GM19468 (cell line): ENCODE measurements around the gene CALCOCO2.
A peak's percentile ranks its signal among the peaks of the same experiment; 100 is the strongest.
"Not testable (repeated sequence)": the region's sequence is repeated elsewhere in the genome, so short reads cannot be mapped to it uniquely, and the experiment has no call there.

ENCODE experiments used
- ATAC-seq: cut with Tn5 transposase; IDR thresholded peaks from one replicate; pipeline ENCODE4 v1.9.1; 2021; ENCODE audit warnings: mild to moderate bottlenecking, moderate library complexity, moderate number of reproducible peaks; ENCODE audit not compliant: unreplicated experiment; ENCODE audit errors: extremely low read depth

The CALCOCO2 gene

DNA sequence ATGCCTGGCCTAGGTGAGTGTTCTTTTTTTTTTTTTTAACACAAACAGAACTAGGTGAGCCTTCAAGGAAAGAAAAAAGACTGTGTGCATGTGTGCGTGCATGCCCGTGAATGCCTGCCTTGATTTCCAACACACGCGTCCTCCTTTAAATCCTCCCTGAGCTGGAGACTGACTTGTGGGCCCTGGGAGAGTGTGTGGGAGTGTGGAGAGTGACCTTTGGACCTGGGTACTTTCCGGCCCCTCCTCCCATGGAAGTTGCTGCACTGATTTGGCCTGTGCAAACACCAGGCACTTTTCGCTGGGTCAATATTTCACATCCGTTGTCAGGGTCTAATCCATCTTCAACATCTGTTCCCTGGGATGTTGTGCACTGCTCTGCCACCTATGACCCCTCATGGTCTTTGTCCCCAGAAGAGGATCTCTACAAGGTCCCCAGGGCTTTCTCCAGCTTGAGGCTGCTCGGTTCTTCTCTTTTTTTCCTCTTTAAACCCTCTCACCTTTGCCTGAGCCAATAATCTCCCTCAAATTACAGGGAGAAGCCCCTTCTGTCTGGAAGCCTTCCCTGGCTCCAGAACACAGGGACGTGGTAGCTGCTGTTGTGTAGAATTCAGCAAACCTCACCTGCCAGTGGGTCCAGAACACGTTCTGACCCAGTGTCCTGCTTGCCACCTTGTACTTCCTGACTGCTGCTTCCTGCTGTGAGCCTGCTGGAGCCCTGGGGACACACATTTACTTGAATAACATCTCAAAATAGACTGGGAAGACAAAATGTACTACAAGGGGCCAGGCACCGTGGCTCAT lies 40.9 kb downstream of the CALCOCO2 start:
- no peak for ATAC-seq

DNA sequence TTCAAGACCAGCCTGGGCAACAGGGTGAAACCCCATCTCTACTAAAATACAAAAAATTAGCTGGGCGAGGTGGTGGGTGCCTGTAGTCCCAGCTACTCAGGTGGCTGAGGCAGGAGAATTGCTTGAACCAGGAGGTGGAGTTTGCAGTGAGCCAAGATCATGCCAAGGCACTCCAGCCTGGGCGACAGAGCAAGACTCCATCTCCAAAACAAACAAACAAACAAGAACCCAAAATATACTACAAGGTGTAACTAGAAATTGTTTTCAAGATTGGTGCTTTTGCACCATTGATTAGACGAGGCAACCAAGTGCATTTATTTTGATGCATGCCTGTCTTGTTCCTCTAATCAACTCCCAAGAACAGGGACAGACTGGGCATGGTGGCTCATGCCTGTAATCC lies 41.6 kb downstream of the CALCOCO2 start:
- ATAC-seq: not testable (repeated sequence)

DNA sequence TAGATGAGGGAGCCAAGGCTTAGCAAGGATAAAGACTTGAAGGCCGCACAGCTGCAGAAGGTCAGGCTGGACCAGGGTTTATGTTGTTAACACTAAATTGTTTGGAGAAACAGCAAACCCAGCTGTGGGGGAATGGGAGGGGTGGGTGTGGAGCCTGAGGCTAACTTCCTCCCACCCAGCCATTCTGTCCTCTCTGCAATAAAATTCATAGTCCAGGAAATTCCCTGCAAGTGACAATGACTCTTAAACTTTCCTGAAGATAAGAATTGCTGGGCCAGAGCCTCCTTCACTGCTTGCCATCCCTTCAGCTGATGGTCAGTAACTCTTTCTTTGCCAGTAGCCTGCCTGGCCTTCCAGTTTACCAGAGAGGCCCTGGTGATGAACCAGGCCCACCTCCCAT lies 42.4 kb downstream of the CALCOCO2 start:
- ATAC-seq: no peak

DNA sequence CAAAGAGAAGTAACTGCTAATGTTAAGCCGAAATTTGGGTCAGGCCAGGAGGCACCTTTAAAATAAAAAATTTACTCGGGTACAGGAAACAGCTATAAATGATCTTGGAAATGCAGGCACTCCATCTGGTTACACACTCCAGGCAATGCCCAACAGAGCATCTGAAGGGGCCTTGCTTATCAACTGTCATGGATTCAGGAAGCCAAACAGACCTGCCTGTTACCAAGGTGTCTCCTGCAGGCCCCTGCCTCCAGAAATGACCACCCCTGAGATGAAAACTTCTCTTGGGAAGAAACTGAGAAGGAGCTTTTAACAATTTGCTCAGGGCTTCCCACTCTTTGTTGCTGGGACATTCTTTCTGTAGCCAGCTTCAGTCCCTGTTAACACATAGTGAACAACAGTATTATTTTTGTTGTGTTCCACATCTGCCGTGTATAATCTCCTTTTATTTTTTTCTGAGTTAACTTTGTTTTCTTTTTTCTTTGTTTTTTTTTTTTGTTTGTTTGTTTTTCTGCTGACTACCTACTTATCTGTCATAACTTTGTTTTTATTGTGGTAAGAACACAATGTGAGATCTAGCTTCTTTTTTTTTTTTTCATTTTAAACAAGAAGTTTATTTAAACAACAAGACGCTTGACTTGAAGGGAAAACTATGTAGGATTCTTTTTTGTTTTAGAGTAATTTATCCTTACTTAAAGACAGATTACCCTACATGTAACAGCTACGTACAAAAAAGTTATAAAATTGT lies 43.0 kb downstream of the CALCOCO2 start:
- no peak for ATAC-seq

GRCh38 chr17:48878920-48879898 lies 48.4 kb downstream of the CALCOCO2 start:
- no peak for ATAC-seq

GRCh38 chr17:48882272-48882671 lies 51.4 kb downstream of the CALCOCO2 start:
- ATAC-seq: no peak

GRCh38 chr17:48883171-48883570 lies 52.3 kb downstream of the CALCOCO2 start:
- no peak for ATAC-seq

- no peak for ATAC-seq
Observed at GRCh38 chr17:48890086-48890485, 59.3 kb downstream of the CALCOCO2 start.

GRCh38 chr17:48892940-48893645 lies 62.3 kb downstream of the CALCOCO2 start:
- no peak for ATAC-seq

- no peak for ATAC-seq
Observed at GRCh38 chr17:48893646-48894508, 63.0 kb downstream of the CALCOCO2 start.

DNA sequence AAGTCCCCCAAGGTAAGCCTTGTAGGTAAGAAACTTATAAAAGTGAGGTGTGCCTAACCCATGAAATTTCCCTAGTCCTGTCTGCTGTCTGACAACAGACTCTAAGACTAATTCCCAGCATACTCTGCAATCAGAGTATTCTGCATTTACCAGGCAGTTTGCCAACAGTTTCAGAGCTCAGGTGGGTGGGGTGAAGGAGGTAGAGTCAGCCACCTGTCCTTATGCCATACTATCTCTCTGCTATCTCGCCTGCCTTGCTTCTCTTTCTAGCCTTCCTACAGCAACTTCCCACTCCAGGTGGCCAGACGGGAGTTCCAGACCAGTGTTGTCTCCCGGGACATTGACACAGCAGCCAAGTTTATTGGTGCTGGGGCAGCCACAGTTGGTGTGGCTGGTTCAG lies 64.1 kb downstream of the CALCOCO2 start:
- no peak for ATAC-seq

DNA sequence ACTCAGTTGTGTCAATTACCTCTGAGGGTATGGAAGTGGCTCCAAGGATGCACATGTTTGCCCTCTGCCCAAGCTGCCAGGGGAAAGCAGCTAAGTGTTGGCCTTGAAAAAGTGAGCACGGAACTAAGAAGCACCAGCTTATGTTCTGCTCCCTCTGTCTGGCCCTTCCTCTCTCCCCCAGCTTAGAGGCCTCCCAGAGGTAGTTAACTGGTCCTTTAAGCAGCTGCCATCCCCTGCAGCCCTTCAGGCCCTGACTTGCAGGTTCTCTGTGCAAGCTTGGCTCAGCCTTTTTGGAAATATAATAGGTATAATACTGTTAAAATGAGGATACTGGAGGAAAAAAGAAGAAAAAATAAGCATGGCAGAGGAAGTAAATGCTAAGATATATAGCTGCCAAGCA lies 70.4 kb downstream of the CALCOCO2 start:
- no peak for ATAC-seq

DNA sequence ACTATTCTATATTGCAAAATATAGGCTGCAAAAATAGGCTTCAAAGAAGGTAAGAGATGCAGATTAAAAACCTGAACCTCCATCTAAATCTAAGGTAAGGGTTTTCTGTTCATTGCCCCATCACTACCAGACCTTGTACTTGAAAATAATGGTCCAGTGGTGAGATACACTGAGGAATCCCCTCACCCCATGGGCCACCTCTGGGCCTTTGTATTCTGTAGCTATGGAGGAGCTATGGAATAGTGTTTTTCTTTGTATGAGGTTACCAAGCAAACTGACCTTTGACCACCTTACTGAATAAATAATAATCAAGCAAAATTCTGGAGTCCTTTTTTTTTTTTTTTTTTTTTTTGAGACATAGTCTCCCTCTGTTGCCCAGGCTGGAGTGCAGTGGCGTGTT lies 72.6 kb downstream of the CALCOCO2 start:
- ATAC-seq: no peak

DNA sequence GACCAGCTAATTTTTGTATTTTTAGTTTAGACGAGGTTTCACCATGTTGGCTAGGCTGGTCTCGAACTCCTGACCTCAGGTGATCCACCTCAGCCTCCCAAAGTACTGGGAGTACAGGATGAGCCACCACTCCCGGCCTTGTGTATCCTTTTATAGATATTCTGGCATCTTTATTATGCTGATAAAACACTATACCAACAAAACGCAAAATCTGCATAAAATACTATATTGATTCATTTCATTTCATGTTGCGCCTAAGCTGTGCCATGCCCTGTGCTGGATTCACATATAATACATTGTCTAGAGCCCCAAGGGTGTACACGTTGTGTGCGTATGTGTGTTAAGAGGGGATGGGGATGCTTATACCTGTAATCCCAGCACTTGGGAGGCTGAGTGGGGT lies 73.6 kb downstream of the CALCOCO2 start:
- no peak for ATAC-seq

- ATAC-seq: no peak
Observed at GRCh38 chr17:48905987-48906515, 75.2 kb downstream of the CALCOCO2 start.

DNA sequence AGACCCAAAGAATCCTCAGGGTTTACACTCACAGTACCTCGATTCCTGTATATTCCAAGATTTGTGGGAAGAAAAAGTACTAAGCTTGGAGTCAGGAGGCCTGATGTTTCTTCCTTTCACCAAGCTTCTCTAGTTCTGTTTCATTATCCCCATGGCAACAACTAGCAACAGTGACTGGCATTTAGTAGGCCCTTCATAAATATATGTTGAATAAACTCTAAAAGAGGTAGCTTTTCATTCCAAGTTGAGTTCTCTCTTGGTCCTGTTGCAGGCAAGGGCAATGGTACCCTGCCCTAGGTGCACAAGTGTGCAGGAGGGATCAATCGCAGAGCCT lies 76.8 kb downstream of the CALCOCO2 start:
- no peak for ATAC-seq

GRCh38 chr17:48908047-48908843 lies 77.4 kb downstream of the CALCOCO2 start, which contains the start of gene UBE2Z:
Gene UBE2Z (plus strand): TSS chr17:48908407. CDS start chr17:48908504, 97 bp downstream.
- peak; percentile 33 for ATAC-seq

- no peak for ATAC-seq
Observed at GRCh38 chr17:48908853-48909394, 78.1 kb downstream of the CALCOCO2 start.
